PC-9 (cell line): ENCODE results near the gene COPB1. TPM values are rescaled to one million over a fixed set of nuclear protein-coding genes. Genes with fewer than 3 reads are reported as not detected.
A peak's percentile ranks its signal among the peaks of the same experiment; 100 is the strongest.

Source experiments
- BruUV-seq: library from RNA; stranded (reverse); fragments of 400-500 nt; replicated peaks from 2 replicates; lab custom pipeline; 2021; lab: Mats Ljungman, UMichigan
- CTCF ChIA-PET: fragments of 300-600 bp; sonication (Branson Sonifier 250); formaldehyde crosslinking; loops from one replicate; lab custom pipeline; 2022; ENCODE audit warnings: antibody characterized with exemption; lab: Charles Lee
- POLR2A ChIA-PET: fragments of 300-600 bp; sonication (Branson Sonifier 250); formaldehyde crosslinking; loops from one replicate; lab custom pipeline; 2022; ENCODE audit warnings: antibody characterized with exemption; ENCODE audit not compliant: unreplicated experiment; lab: Charles Lee
- DNase-seq, 2 experiments: peaks; one replicate each; pipeline versions ENCODE4 v3.0.0 to v3.0.0-alpha.2; 2015 to 2022; ENCODE audit warnings: mixed read lengths in 1 of 2
- H2AFZ ChIP-seq: fragments of 200-600 bp; sonication (generic); 2 replicates; pipeline ENCODE4 v1.8.1; 2017; ENCODE audit warnings: antibody characterized with exemption
- H3F3A ChIP-seq: fragments of 200-600 bp; sonication (generic); 2 replicates; pipeline ENCODE4 v1.8.1; 2017; ENCODE audit warnings: antibody characterized with exemption, mild to moderate bottlenecking, low read depth; ENCODE audit not compliant: insufficient read depth
- H3K27ac ChIP-seq: fragments of 200-600 bp; sonication (generic); 2 replicates; pipeline ENCODE4 v1.6.1; 2016; ENCODE audit warnings: mixed run types
- H3K27me3 ChIP-seq: fragments of 200-600 bp; sonication (generic); 2 replicates; pipeline ENCODE4 v1.6.1; 2016; ENCODE audit warnings: low read depth, mixed run types; ENCODE audit not compliant: insufficient read depth
- H3K36me3 ChIP-seq: fragments of 200-600 bp; sonication (generic); 2 replicates; pipeline ENCODE4 v1.6.1; 2016; ENCODE audit warnings: low read depth, mixed run types
- H3K4me1 ChIP-seq: fragments of 200-600 bp; sonication (generic); replicated peaks from 2 replicates; pipeline ENCODE4 v1.6.1; 2016; ENCODE audit warnings: mixed run types; ENCODE audit not compliant: insufficient read depth
- H3K4me2 ChIP-seq: fragments of 200-600 bp; sonication (generic); 2 replicates; pipeline ENCODE4 v1.6.1; 2017; ENCODE audit warnings: mixed run types
- H3K4me3 ChIP-seq: fragments of 200-600 bp; sonication (generic); 2 replicates; pipeline ENCODE4 v1.6.1; 2016; ENCODE audit warnings: mixed run types
- H3K79me2 ChIP-seq: fragments of 200-600 bp; sonication (generic); 2 replicates; pipeline ENCODE4 v1.6.1; 2017; ENCODE audit warnings: low read depth, mixed run types
- H3K9me2 ChIP-seq: fragments of 200-600 bp; sonication (generic); 2 replicates; pipeline ENCODE4 v1.8.1; 2017; ENCODE audit warnings: mild to moderate bottlenecking; ENCODE audit not compliant: insufficient read depth
- H3K9me3 ChIP-seq: fragments of 200-600 bp; sonication (generic); 2 replicates; pipeline ENCODE4 v1.8.1; 2016; ENCODE audit warnings: low read depth; ENCODE audit not compliant: insufficient read depth
- H4K20me1 ChIP-seq: fragments of 200-600 bp; sonication (generic); 2 replicates; pipeline ENCODE4 v1.8.1; 2017; ENCODE audit not compliant: insufficient read depth
- EZH2 ChIP-seq: fragments of 200-600 bp; sonication (generic); IDR thresholded peaks from 2 replicates; pipeline ENCODE4 v1.8.0; 2017; ENCODE audit warnings: antibody characterized with exemption, low read depth
- intact Hi-C: fragments of 100-400 bp; cut with micrococcal nuclease; formaldehyde crosslinking; loops from one replicate; pipeline ENCODE4 v1.10.0; 2022; ENCODE audit not compliant: unreplicated experiment
- total RNA-seq: library from RNA; stranded (reverse); gene quantifications from 2 replicates; pipeline ENCODE4 v1.2.3, GENCODE V29; 2021
- TF ChIP-seq, protein P1 (sequence below): fragments of 200-600 bp; sonication (generic); conservative IDR thresholded peaks from 2 replicates; pipeline ENCODE4 v1.6.1; 2017; ENCODE audit warnings: mixed run types, antibody characterized with exemption, mild to moderate bottlenecking, moderate library complexity

COPB1 gene
- total RNA-seq, 1 experiment from 2014 or later: 82.8 TPM

DNA sequence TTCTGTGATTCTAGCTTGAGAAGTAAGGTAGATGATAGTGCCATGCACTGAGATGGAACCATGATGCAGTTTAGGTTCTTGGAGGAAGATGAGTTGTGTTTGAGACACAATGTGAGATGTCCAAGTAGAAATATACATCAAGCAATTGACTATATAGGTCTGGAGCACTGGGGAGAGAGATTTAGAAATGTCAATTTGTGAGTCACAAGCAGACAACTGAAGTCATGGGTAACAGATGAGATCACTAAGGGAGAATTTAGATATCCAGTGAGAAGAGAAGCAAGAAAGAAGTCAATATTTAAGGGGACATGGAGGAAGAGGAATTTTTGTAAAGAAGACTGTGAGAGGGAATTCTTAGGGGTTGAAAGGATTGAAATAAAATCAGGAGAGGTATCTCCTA is 75.5 kb downstream of the COPB1 start:
- no peak for TF ChIP-seq EZH2
- TF ChIP-seq, protein P1, sequence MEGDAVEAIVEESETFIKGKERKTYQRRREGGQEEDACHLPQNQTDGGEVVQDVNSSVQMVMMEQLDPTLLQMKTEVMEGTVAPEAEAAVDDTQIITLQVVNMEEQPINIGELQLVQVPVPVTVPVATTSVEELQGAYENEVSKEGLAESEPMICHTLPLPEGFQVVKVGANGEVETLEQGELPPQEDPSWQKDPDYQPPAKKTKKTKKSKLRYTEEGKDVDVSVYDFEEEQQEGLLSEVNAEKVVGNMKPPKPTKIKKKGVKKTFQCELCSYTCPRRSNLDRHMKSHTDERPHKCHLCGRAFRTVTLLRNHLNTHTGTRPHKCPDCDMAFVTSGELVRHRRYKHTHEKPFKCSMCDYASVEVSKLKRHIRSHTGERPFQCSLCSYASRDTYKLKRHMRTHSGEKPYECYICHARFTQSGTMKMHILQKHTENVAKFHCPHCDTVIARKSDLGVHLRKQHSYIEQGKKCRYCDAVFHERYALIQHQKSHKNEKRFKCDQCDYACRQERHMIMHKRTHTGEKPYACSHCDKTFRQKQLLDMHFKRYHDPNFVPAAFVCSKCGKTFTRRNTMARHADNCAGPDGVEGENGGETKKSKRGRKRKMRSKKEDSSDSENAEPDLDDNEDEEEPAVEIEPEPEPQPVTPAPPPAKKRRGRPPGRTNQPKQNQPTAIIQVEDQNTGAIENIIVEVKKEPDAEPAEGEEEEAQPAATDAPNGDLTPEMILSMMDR: no peak
- Histone ChIP-seq H2AFZ (no peak overlapping the region), H3F3A (peaks cover 24% of the 10 kb centered on the region), H4K20me1 (no peaks in the 10 kb centered on the region), H3K27me3 (no peaks in the 10 kb centered on the region), H3K36me3 (no peaks in the 10 kb centered on the region), H3K27ac (peak overlapping the region; percentile 85), H3K4me2 (peak overlapping the region; percentile 57), H3K9me3 (no peaks in the 10 kb centered on the region), H3K4me1 (peaks cover 41% of the 10 kb centered on the region), H3K9me2 (no peaks in the 10 kb centered on the region), H3K79me2 (no peaks in the 10 kb centered on the region), H3K4me3 (no peak overlapping the region)
- peak in 1 of 2 experiments; percentile 66 for DNase-seq
- intact Hi-C loops: no loop called here
- no TSS peak for BruUV-seq
- POLR2A ChIA-PET: interaction anchor here (0.5 to 0.7 kb wide), 3 partner anchors 11 to 106 kb away, joined by 3 read pairs; no protein-coding TSS in a partner anchor
- CTCF ChIA-PET: no interaction called here

DNA sequence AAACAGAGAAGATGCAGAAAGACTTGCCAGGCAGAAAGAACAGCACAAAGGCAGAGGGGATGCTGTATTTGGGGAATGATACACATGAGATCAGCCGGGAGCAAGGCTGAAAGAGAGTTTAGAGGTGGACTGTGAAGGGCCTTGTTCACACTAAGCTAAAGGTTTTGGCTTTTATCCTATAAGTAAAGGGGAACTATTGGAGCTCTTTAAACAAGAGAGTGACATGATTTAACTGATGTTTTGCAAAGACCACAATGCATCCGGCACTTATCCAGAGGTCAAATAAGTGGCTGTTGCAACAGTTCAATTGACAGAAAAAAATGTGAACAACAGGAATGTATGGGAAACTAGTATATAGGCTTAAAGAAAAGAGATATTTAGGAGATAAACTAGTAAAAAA is 76.0 kb downstream of the COPB1 start:
- peaks cover 41% of the 10 kb centered on the region for H3K4me1 ChIP-seq
- TF ChIP-seq EZH2: no peak
- TF ChIP-seq, protein P1: no peak
- peak overlapping the region; percentile 57 for H3K4me2 ChIP-seq
- H3K4me3 ChIP-seq: no peak overlapping the region
- no peaks in the 10 kb centered on the region for H3K9me3 ChIP-seq
- H3K27ac ChIP-seq: peak overlapping the region; percentile 85
- ChIA-PET POLR2A (interaction anchor here (0.5 to 0.7 kb wide), 3 partner anchors 11 to 105 kb away, joined by 3 read pairs; no protein-coding TSS in a partner anchor), CTCF (no interaction called here)
- H3F3A ChIP-seq: peaks cover 24% of the 10 kb centered on the region
- H3K9me2 ChIP-seq: no peaks in the 10 kb centered on the region
- peak in 1 of 2 experiments; percentile 81 for DNase-seq
- H3K36me3 ChIP-seq: no peaks in the 10 kb centered on the region
- no peaks in the 10 kb centered on the region for H4K20me1 ChIP-seq
- intact Hi-C loops: loop anchor here (2.0 kb wide), 1 partner anchor 25 kb away; no protein-coding TSS in a partner anchor
- H2AFZ ChIP-seq: no peak overlapping the region
- H3K27me3 ChIP-seq: no peaks in the 10 kb centered on the region
- no peaks in the 10 kb centered on the region for H3K79me2 ChIP-seq
- no TSS peak for BruUV-seq

DNA sequence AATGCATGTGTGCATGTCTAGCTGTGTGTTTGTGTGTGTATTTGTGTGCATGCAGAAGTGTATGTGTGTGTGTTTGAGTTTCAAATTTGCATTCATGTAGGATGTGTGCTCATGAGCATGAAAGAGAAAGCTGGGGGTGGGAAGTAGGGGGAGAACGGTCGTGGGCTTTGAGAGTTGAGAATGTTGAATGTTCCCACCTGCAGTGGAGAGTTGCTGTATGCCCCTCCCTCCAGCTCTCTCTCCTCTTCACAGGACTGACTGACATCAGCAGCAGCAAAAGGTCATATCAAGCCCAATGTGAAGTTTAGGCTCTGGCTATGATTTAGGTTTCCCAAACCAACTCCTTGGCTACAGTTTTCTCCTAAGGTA is 76.8 kb downstream of the COPB1 start:
- H3K4me1 ChIP-seq: peaks cover 41% of the 10 kb centered on the region
- peaks cover 24% of the 10 kb centered on the region for H3F3A ChIP-seq
- no peak overlapping the region for H3K4me3 ChIP-seq
- intact Hi-C loops: loop anchor here (2.0 kb wide), 1 partner anchor 26 kb away; no protein-coding TSS in a partner anchor
- H3K79me2 ChIP-seq: no peaks in the 10 kb centered on the region
- peak overlapping the region; percentile 57 for H3K4me2 ChIP-seq
- no peaks in the 10 kb centered on the region for H3K9me2 ChIP-seq
- no peak for DNase-seq
- no peaks in the 10 kb centered on the region for H3K9me3 ChIP-seq
- CTCF ChIA-PET: interaction anchor here (0.7 kb wide), 1 partner anchor 122 kb away, joined by 3 read pairs; no protein-coding TSS in a partner anchor
- no peaks in the 10 kb centered on the region for H3K36me3 ChIP-seq
- no peak overlapping the region for H2AFZ ChIP-seq
- H3K27ac ChIP-seq: peak overlapping the region; percentile 85
- TSS peak; percentile 82 for BruUV-seq
- H3K27me3 ChIP-seq: no peaks in the 10 kb centered on the region
- H4K20me1 ChIP-seq: no peaks in the 10 kb centered on the region
- POLR2A ChIA-PET: interaction anchor here (0.6 kb wide), 1 partner anchor 32 kb away, joined by 33 read pairs; no protein-coding TSS in a partner anchor
- TF ChIP-seq, protein P1: no peak
- no peak for TF ChIP-seq EZH2
